Renal pelvis (tissue), 4 donors: ENCODE measurements around the gene LRFN3. TPM values are rescaled to one million over a fixed set of nuclear protein-coding genes. Genes with fewer than 3 reads are reported as not detected.
"Not testable (repeated sequence)": the region's sequence is repeated elsewhere in the genome, so short reads cannot be mapped to it uniquely, and the experiment has no call there.

Experiments
- DNase-seq: peaks from one replicate; pipeline ENCODE4 v3.0.0-alpha.2; 2013
- polyA plus RNA-seq, 3 donors: library from polyadenylated mRNA; unstranded; fragments of 120-200 nt; gene quantifications; one replicate each; pipeline ENCODE4 v1.2.1, GENCODE V29; 2013; ENCODE audit not compliant: insufficient read length in 3 of 3

LRFN3 gene
- polyA plus RNA-seq, 3 donors, result 11.8 to 16.7 (median 13.6) TPM

DNA sequence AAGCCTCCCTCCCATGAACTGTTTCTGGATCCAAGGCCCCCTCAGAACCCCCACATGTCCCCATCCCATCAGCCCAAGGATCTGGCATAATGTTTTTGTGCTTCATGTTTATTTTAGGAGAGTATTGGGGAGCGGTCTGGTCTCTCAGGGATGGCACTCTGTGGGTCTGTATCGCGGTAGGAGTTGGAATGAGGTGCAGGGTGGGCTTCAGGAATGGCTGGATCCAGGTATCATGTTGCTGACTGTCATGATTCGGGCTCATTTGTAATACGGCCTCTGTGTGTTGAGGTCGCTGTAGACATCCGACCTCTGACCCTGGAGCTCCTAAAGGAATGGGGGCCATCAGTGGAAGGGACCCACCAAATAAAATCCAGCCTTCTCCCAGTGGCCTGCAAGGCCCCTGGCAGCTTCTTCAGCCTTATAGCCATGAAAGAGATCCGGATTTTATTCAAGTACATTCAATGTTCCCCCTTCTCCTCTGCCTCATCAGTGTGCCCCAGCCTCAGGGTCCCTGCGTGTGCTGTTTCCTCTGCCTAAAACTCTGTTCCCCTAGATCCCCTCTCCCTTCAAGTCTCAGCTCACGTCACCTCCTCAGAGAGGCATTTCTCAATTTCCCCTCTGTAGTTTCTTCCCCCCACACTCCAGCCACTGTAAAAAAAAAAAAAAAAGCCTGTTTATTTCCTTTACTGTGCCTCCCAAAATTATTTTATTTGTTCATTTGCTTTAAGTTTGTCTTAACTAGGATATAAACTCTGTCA lies 31.7 kb upstream of the LRFN3 start:
- DNase-seq, result no peak

DNA sequence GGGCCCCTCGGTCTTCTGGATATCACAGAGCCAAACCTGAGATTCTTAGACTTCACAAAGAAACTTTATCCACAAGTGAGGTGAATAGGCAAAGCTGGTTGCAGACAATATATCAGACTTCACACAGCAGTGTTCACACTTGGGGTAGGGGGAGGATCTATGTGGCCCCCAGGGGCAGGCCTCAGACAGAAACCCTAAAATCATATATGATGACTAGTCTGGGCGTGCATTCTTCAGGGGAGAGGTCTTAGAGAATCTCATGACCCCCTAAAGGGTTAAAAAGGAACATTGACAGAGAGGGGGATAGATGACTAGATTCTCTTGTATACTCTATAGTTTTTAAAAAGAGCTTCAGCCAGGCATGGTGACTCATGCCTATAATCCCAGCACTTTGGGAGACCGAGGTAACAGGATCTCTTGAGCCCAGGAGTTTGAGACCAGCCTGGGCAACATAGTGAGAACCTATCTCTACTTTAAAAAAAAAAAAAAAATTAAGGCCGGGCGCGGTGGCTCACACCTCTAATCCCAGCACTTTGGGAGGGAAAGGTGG lies 30.9 kb upstream of the LRFN3 start:
- DNase-seq, result no peak

DNA sequence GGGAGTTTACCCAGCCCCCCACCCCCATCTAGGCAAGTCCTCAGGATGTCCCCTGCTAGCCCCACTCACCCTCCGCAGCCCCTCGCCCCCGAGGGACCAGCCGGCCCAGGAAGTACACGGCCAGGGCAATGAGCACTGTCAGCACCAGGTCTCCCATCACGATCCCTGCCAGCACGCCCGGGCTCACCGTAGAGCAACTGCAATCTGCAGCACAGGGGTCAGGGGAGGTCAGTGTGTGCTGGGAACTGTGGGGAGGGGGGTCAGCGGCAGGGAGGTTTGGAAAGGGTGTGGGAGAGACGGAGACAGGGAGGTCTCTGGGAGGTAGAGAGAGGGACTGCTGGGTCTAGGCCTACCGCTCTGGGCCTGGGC lies 28.8 kb upstream of the LRFN3 start:
- DNase-seq, result no peak

DNA sequence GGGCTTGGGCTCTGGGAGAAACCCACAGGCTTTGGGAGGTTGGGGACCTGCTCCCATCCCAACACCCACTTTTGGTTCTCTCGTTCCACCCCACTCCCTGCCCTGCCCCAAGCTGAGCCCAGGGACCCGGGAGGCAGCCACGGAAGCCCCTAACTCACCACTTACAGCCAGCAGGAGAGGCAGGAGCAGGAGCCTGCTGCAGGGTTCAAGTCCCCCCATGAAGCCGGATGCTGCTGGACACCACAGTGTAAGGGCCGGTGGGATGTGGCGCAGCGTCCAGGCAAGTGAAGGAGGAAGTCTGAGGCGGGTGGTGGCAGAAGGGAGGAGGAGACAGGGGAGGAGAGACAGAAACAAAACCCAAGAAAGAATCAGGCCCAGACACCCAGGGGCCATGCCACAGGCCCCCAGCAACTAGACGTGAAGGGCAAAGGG lies 28.1 kb upstream of the LRFN3 start, which contains the start of gene TYROBP:
TYROBP (minus strand) TSS at position 286 of the 432 bp plus-strand sequence; CDS start at position 219, 67 bp downstream.
- DNase-seq, result no peak

DNA sequence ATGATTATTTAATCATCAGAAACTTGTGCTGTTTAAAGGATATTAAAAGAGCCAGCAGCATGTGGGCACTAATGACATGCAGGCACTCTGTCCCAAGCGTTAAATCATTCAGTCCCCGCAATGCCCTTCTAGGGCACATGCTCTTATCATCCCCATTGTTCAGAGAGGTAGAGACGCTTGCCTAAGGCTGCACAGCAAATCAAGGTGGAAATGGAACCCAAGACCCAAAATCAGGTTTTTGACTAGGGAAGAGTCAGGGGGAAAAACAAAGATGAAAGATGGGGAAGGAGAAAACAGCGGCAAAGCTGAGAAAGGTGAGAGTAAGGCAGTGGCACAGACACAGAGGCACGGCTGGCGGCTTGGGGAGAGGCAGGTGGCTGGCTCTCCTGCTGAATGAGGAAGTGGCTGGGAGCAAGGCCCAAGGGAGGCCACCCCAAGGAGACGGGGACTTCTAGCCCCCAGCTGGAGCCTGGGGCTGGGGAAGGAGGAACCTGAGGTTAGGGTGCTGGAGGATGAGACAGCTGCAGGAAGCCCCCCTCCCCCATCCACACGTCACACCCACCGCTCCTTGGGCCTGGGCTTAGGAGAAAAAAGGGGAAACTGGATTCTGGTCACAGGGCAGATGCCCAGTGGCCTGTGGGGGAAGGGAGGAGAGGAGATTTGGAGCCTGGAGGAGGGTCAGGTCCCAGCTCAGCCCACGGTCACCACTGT lies 27.0 kb upstream of the LRFN3 start:
- no peak for DNase-seq

DNA sequence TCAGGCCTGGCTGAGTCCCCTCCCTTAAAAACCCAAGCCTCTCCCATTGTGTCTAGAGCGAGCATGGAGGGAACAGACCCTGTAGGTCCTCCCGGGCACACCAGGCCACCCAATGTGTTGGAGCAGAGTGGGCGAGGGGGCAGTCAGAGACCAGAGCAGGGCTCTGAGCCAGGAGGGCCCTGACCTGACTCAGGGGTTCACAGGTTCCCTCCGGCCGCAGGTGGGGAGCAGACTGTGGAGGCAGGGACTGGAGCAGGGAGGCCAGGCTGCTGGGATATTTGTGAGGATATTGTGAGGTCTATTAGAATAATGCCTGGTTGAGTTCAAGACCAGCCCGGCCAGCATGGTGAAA lies 26.5 kb upstream of the LRFN3 start:
- no peak for DNase-seq

DNA sequence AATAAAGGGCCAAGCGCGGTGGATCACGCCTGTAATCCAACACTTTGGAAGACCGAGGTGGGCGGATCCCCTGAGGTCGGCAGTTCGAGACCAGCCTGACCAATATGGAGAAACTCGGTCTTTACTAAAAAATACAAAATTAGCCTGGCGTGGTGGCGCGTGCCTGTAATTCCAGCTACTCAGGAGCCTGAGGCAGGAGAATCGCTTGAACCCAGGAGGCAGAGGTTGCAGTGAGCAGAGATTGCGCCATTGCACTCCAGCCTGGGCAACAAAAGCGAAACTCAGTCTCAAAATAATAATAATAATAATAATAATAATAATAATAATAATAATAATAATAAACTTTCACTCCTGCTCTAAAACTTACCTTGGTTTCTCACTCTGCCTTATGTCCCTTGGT lies 25.8 kb upstream of the LRFN3 start:
- DNase-seq, result not testable (repeated sequence)

DNA sequence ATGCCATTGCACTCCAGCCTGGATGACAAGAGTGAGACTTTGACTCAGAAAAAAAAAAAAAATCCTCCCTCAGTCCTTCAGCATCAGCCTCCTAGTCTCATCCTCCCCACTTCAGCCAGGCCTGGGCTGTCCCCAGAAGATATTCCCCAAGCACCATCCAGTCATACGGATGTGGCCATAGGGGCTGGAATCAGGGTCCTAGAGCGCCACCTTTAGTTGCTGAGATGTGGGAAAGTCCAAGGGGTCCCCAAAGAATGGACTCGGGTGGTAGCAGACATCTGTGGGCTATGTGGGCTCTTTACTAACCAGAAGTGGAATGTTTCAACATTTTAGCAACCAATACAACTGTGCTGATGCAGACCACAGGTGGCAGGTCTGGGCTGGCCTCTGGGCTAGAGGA lies 25.0 kb upstream of the LRFN3 start:
- DNase-seq, result no peak

DNA sequence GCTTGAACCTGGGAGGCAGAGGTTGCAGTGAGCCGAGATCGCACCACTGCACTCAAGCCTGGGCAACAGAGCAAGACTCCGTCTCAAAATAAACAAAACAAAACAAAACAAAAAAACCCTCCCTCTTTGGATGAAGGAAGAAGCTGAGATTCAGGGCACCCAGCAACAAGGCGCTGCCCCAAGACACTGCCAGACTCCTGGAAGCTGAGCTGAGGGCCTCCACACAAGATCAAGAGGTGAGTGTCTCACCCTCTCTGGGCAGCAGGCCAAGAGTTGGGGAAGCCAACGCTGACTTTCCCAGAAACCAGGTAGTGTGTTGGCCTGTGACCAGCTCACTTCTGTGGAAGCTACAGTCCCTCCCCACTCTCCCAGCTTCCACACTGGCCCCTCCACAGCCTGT lies 24.4 kb upstream of the LRFN3 start:
- no peak for DNase-seq

DNA sequence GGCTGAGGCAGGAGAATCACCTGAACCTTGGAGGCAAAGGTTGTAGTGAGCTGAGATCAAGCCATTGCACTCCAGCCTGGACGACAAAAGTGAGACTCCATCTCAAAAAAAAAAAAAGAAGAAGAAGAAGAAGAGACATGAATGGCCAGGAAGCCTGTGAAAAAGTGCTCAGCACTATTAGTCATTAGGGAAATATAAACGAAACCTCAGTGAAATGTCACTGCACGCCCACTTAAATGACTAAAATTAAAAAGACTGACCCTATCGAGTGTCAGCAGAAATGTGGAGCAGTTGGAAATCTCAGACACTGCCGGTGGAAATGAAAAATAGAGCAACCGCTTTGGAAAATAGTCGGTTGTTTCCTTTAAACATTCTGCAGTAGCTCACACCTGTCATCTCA lies 22.6 kb upstream of the LRFN3 start:
- no peak for DNase-seq

DNA sequence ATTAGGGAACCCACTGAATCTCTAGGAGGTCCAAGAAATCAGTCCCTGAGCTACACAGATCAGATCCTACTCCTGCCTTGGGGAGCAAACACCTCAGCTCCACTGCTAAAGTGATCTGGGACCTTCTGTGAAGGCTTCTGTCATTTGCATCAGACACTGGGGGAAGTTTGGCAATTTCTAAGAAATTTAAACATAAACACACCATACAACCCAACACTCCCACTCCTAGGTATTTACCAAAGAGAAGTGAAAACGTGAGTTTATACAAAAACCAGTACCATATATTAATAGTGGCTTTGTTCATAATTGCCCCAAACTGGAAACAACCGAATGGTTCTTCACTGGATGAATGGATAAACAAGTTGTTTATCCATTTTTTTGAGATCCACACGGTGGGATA lies 20.7 kb upstream of the LRFN3 start:
- DNase-seq, result no peak

DNA sequence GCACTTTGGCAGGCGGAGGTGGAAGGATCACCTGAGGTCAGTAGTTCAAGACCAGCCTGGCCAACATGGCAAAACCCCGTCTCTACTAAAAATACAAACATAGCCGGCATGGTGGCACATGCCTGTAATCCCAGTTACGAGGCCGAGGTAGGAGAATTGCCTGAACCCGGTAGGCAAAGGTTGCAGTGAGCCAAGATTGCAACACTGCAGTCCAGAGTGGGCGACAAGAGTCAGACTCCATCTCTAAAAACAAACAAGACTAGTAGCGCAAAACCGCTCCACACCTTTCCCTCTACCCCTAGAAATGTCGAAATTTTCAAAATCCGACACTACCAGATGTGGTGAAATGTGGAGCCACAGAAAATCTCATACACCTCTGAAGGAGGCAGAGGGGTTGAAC lies 16.9 kb upstream of the LRFN3 start:
- no peak for DNase-seq

DNA sequence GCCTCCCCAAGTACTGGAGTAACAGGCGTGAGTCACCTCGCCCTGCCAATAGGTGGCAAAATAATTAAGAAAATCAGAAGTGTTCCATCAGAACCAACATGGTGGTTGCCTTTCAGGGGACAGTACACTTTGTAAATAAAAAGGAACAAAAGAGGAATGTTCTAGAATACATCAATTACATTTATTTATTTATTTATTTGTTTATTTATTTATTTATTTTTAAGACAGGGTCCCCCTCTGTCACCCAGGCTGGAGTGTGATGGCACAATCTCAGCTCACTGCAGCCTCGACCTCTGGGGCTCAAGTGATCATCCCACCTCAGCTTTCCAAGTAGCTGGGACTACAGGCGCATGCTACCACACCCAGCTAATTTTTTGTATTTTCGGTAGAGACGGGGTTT lies 15.2 kb upstream of the LRFN3 start:
- DNase-seq, result no peak

DNA sequence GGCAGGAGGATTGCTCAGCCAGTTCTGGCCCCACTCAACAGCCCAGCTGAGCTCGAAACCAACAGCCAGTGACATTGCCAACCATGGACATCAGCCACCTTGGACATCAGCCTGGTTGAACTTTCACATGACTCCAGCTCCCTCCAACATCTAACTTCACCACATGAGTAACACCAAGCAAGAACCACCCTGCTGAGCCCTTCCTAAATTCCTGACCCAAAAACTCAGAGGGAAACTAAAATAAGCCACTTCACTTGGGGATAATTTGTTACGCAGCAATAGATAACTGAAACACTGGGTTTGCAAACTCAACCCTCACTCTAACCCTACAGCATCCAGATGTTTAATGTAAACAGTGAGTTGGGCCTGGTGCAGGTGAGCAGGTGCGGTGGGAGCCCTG lies 10.7 kb upstream of the LRFN3 start:
- no peak for DNase-seq

DNA sequence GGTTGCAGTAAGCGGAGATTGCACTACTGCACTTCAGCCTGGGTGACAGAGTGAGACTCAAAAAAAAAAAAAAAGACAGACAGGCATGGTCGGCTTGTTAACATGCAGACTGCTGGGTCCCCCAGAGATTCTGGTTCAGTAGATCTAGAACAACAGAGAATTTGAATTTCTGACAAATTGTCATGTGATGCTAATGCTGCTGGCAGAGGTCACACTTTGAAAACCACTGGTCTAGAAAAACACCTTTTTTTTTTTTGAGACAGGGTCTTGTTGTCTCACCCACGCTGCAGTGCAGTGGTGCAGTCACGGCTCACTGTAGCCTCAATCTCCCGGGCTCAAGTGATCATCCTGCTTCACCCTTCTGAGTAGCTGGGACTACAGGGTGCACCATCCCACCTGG lies 7.7 kb upstream of the LRFN3 start:
- no peak for DNase-seq

DNA sequence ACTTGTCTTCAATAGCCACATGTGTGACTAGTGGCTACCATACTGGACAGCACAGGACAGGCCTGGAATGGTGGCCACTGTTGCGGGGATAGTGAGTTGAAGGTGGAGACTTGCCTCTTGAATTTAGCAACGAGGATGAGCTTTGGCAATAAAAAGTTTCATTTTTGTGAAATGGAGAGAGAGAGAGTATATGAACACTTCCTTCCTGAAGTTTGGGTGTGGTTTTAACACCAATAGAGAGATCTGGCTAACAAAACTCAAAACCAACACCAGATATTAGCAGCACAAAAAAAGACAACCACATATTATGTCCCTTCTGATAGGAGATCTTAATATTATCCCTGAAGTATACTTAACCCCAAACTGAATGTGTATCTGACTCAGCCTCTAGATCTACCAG lies 6.3 kb upstream of the LRFN3 start:
- no peak for DNase-seq

DNA sequence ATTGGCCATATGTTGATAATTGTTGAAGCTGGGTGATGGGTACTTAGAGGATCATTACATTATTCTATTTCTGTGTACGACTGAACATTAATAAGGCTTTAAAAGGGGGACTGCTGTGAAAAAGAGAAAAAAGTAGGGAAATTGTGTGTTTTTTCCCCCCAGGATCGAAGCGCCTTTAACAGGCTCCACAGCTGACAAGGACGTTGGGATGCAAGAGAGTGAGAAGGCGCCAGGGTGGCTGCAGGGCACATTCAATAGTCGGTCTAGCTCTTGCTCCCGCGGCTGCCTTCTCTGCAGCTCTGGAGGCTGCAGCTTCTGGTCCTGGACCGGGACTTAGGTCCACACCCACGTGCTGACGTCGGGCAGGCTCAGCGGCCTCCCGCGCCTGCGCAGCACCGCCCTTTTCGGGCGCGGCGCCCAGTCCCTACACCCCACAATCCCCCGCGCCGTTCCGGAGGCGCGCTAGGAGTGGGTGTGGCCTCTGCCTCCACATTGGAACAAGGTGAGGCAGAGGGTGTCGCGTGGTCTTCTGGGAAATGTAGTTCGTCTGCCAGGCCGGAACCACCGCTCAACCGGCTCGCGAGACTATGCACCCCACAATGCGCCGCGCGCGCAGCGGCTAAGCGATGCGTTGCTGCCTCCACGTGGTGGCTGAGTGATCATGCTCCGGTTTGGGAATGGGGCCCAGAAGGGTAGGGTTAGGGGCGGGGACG lies 4.9 kb upstream of the LRFN3 start:
- peak; percentile 100 for DNase-seq

DNA sequence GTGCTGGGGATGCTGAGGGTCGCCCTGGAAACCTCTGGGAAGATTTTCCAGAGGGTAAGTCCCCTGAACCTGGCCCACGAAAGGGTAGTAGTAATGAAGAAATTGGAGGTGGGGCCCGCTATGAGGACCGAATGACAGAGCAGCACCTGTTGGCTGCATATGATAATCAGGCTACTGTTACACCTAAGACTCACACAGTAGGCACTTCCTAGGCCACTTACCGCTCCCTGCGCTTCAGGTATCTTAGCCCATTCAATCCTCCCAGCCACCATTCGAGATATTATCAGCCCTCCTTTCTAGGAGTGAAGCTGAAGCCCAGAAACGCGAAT lies 4.3 kb upstream of the LRFN3 start:
- DNase-seq, result no peak

DNA sequence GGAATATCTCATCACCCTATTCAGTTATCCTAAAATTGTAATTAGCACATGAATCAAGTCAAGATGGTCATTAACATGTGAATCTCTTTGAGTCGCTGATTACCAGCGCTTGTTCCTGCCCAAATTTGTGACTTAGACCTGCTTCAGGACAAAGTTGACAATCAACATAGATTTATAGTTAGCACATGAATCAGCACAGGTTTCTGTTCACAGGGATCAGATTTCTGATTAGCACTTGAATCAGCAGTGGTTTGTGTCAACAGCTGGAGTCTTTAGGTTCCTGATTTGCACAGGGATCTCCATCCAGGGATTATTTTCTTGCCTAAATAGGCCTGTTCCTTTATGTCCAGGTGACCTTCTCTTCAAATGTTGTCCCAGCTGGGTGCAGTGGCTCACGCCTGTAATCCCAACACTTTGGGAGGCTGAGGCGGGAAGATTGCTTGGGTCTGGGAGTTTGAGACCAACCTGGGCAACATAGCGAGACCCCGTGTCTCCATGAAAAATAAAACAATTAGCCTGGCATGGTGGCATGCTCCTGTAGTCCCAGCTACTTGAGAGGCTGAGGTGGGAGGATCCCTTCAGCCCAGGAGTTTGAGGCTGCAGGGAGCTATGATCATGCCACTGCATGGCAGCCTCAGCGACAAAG lies 3.8 kb upstream of the LRFN3 start:
- no peak for DNase-seq

DNA sequence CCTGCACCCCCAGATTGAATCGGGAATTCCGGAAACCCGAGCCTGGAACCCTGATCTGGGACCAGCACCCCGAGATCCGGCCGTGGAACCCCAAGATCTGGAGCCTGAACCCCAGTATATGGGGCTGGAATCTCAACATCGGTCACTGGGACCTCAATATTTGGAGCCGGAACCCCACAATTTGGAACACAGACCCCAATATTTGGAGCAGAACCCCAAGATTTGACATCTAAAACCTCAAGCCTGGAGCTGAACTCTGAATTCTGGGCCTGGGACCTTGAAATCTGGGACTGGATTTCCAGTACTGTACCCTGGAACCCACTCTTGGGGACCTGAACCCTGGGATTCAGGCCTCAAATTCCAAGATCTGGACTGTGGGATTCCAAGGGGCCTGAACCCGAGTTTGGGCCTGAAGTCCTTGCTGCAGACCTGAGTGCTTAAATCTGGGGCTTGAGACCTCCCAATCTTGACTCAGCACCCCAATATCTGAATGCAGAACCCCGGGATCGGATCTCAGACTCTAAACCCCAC lies 629 bp downstream of the LRFN3 start:
- no peak for DNase-seq

DNA sequence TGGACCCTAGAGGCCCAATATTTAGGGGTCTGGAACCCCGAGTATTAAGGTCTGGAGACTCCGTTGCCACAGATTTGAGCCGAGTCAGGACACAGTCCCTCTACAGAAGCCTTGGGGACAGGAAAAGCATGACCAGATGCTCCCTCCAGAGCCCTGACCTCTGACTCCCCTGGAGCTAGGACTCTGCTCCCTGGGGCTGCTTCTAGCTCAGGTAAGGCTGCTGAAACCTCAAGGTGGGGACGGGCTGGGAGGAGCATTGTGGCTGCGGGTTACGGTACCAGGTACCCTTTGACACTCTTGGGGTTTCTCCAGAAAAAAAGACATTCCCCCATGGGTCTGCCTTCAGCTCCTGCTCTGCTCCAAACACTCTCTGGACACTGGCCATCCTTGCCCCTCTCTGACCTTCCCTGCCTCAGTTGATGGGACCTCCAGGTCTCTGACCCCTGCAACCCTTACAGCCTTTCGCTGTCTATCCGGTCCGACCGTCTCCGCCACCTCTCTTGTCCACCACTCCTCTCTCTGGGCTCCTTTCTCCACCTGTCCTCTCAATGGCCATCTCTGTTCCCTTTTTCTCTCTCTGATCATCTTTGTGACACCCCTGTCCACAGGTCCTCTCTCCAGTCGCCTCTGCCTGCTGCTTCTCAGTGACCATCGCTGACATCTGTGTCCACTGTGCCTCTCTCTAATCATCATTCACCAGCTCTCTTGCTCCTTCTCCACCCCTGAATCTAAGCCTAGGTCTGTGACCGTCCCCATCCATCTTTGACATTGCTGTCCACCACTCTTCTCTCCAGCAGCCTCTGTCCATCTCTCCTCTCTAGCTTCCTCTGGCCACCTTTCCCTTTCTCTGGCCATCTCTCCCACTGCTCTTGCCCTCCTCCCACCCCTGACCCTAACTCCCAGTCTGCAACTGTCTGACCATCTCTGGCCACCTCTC lies 1.4 kb downstream of the LRFN3 start:
- no peak for DNase-seq
